ENCODE results near the gene LRRC52. TPM values are rescaled to one million over a fixed set of nuclear protein-coding genes. Genes with fewer than 3 reads are reported as not detected.

LRRC52 gene
- total and polyA plus RNA-seq, 2 of the 13 experiments (the other 11 are each of a cell fraction or from before 2014, with no cell fraction given): not detected

- TF ChIP-seq, protein P1, sequence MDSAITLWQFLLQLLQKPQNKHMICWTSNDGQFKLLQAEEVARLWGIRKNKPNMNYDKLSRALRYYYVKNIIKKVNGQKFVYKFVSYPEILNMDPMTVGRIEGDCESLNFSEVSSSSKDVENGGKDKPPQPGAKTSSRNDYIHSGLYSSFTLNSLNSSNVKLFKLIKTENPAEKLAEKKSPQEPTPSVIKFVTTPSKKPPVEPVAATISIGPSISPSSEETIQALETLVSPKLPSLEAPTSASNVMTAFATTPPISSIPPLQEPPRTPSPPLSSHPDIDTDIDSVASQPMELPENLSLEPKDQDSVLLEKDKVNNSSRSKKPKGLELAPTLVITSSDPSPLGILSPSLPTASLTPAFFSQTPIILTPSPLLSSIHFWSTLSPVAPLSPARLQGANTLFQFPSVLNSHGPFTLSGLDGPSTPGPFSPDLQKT (CRISPR knock-in tag; IDR thresholded peaks at IDR 0.05; ENCODE audit: borderline replicate concordance): no peak
- TF ChIP-seq ZNF343 (CRISPR knock-in tag; IDR thresholded peaks at IDR 0.05) (no peak), ATRX (CRISPR knock-in tag; IDR thresholded peaks at IDR 0.05; ENCODE audit: borderline replicate concordance) (no peak), ZNF276 (CRISPR knock-in tag; IDR thresholded peaks at IDR 0.05; ENCODE audit: low read depth) (no peak), TRIM24 (CRISPR knock-in tag; IDR thresholded peaks at IDR 0.05) (no peak), KLF12 (CRISPR knock-in tag; IDR thresholded peaks at IDR 0.05; ENCODE audit: borderline replicate concordance) (no peak)
These were observed 6.3 kb upstream of the LRRC52 start (continued) for GRCh38 chr1:165537356-165538109.

DNA sequence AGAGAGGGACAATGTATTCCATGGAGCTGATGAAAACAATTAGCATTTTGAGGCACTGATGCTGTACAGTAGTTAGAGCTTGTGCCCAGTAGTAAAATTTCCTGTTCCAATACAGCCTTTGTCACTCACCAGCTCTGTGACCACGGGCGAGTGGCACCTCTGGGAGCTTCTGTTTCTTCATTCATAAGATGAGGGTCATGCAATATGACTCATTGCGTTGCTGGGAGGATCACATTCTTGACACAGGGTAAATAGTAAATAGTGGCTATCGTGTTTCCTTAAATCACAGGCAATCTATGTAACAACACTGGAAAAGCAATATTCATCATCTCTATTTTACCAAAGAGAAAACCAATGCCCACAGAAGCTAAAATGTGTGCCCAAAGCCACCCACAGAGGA lies 4.5 kb upstream of the LRRC52 start:
- no TSS peak for BruUV-seq (replicated peaks)
- H3K9ac ChIP-seq (ENCODE audit: insufficient read depth, low read depth, low read length): no peak overlapping the region
- ChIA-PET CTCF (ENCODE audit: low intra/inter-chr PET ratio, low total read pairs) (no interaction called here), POLR2A (no interaction called here)
- ATAC-seq (no peak; the same call in 2 of the 3 replicates), DNase-seq (ENCODE audit: low spot score) (peak; percentile 8), FAIRE-seq (no peak)
- H3K4me2 ChIP-seq (ENCODE audit: low read depth, low read length): no peak overlapping the region
- H3K36me3 ChIP-seq (replicated peaks in 1 of 2; ENCODE audit: control insufficient read depth in 1 of 2, insufficient read depth in 2 of 2, low read length in 2 of 2): no peaks in the 10 kb centered on the region
- TF ChIP-seq FOSL2 (CRISPR knock-in tag; IDR thresholded peaks at IDR 0.05): peak; percentile 55
- TF ChIP-seq CSRNP2 (CRISPR knock-in tag; conservative IDR thresholded peaks at IDR 0.05; ENCODE audit: low read depth): no peak
- no peak for TF ChIP-seq SP140L (CRISPR knock-in tag; IDR thresholded peaks at IDR 0.05; ENCODE audit: borderline replicate concordance)
- no peaks in the 10 kb centered on the region for H3K9me3 ChIP-seq (ENCODE audit: low read length)
- H2AFZ ChIP-seq (ENCODE audit: low read length): no peak overlapping the region
- H3K27me3 ChIP-seq (ENCODE audit: control insufficient read depth in 1 of 2, insufficient read depth in 2 of 2, low read length in 2 of 2): no peaks in the 10 kb centered on the region; a peak in 1 of 5 replicates
- no peaks in the 10 kb centered on the region for H3K79me2 ChIP-seq (ENCODE audit: insufficient read depth, low read length)
- no peak overlapping the region for H3K4me3 ChIP-seq (replicated peaks in 1 of 3; ENCODE audit: insufficient read depth in 1 of 3, low read depth in 2 of 3, low read length in 3 of 3)
- in situ Hi-C loops (cut with HindIII; ENCODE audit: extremely low pct_ligation_motif_present, low pct_unique_long_range_greater_than_20kb) (no loop called here), intact Hi-C loops (cut with micrococcal nuclease; ENCODE audit: unreplicated experiment) (no loop called here)
- H4K20me1 ChIP-seq (ENCODE audit: insufficient read depth, low read length): no peaks in the 10 kb centered on the region
- peaks cover 6% of the 10 kb centered on the region; the same call in 1 of the 2 replicates for H3K4me1 ChIP-seq (ENCODE audit: insufficient read depth, low read length)
- no peak overlapping the region for H3K27ac ChIP-seq (ENCODE audit: extremely low read length, insufficient read depth, low read length)
- WGBS (ENCODE audit: low lambda C conversion rate): 13% methylated on average over 4 of the region's 4 CpGs

Measured in HepG2 (cell line).